Measurements from ENCODE around the gene ADAMTS8. TPM values are rescaled to one million over a fixed set of nuclear protein-coding genes. Genes with fewer than 3 reads are reported as not detected.

The ADAMTS8 gene
- polyA plus RNA-seq, 1 of the 3 experiments (the other 2 are of a cell fraction): not detected

DNA sequence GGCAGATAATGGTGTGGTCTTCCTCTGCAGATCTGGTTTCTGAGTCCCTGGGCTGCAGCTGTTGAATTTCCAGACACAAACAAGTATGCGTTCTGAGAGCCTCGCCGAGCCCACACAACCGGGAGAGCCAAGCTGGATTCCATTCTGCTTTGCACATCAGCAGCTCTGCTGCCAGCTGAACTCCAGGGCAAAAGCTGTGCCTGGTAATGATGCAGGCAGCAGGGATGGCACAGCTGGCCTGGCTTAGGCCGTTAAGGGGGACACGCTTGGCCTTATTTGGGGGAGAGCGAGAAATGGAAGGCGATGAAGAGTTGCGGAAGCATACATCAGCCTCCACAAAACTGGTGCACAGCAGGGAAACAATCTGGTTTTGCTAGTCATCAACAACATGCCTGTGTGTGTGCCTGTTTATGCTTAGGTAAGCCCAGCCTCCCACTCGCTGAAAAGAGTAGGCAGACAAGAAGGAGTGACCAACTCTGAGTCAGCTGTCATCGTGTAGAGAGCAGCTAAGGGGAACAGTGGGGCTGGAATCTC lies 25.1 kb downstream of the ADAMTS8 start (continued):
- TF ChIP-seq, protein P1, sequence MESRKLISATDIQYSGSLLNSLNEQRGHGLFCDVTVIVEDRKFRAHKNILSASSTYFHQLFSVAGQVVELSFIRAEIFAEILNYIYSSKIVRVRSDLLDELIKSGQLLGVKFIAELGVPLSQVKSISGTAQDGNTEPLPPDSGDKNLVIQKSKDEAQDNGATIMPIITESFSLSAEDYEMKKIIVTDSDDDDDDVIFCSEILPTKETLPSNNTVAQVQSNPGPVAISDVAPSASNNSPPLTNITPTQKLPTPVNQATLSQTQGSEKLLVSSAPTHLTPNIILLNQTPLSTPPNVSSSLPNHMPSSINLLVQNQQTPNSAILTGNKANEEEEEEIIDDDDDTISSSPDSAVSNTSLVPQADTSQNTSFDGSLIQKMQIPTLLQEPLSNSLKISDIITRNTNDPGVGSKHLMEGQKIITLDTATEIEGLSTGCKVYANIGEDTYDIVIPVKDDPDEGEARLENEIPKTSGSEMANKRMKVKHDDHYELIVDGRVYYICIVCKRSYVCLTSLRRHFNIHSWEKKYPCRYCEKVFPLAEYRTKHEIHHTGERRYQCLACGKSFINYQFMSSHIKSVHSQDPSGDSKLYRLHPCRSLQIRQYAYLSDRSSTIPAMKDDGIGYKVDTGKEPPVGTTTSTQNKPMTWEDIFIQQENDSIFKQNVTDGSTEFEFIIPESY (IDR thresholded peaks at IDR 0.05; ENCODE audit: borderline replicate concordance, low read depth): no peak
- TF ChIP-seq FOXJ3 (CRISPR knock-in tag; IDR thresholded peaks at IDR 0.05): no peak
- TF ChIP-seq RXRA (IDR thresholded peaks at IDR 0.05; ENCODE audit: borderline replicate concordance, low read depth): no peak
- TF ChIP-seq POLR2AphosphoS5 (IDR thresholded peaks at IDR 0.05; ENCODE audit: low read depth, low read length): no peak
- TF ChIP-seq MEF2A (IDR thresholded peaks at IDR 0.05; ENCODE audit: borderline replicate concordance, low read depth): no peak
- no peak for TF ChIP-seq YY1 (IDR thresholded peaks at IDR 0.05; ENCODE audit: low read depth)
- TF ChIP-seq, protein P2, sequence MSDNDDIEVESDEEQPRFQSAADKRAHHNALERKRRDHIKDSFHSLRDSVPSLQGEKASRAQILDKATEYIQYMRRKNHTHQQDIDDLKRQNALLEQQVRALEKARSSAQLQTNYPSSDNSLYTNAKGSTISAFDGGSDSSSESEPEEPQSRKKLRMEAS (IDR thresholded peaks at IDR 0.05; ENCODE audit: low read depth): no peak; the same call in 1 of the 2 replicates
- no peak for TF ChIP-seq SMC3 (IDR thresholded peaks at IDR 0.05; ENCODE audit: low read depth, low read length)
- TF ChIP-seq, protein P3, sequence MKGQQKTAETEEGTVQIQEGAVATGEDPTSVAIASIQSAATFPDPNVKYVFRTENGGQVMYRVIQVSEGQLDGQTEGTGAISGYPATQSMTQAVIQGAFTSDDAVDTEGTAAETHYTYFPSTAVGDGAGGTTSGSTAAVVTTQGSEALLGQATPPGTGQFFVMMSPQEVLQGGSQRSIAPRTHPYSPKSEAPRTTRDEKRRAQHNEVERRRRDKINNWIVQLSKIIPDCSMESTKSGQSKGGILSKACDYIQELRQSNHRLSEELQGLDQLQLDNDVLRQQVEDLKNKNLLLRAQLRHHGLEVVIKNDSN (IDR thresholded peaks at IDR 0.05; ENCODE audit: borderline replicate concordance, low read depth): no peak
- peak; percentile 35 for TF ChIP-seq JUND (IDR thresholded peaks at IDR 0.05)
- TF ChIP-seq, protein P4, sequence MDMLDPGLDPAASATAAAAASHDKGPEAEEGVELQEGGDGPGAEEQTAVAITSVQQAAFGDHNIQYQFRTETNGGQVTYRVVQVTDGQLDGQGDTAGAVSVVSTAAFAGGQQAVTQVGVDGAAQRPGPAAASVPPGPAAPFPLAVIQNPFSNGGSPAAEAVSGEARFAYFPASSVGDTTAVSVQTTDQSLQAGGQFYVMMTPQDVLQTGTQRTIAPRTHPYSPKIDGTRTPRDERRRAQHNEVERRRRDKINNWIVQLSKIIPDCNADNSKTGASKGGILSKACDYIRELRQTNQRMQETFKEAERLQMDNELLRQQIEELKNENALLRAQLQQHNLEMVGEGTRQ (IDR thresholded peaks at IDR 0.05; ENCODE audit: borderline replicate concordance, low read depth, low read length): no peak
- TF ChIP-seq FOXM1 (IDR thresholded peaks at IDR 0.05; ENCODE audit: low read depth): no peak
- peak; percentile 58; the same call in 1 of the 2 replicates for TF ChIP-seq FOSL2 (IDR thresholded peaks at IDR 0.05; ENCODE audit: borderline replicate concordance, low read depth)
- TF ChIP-seq, protein P5, sequence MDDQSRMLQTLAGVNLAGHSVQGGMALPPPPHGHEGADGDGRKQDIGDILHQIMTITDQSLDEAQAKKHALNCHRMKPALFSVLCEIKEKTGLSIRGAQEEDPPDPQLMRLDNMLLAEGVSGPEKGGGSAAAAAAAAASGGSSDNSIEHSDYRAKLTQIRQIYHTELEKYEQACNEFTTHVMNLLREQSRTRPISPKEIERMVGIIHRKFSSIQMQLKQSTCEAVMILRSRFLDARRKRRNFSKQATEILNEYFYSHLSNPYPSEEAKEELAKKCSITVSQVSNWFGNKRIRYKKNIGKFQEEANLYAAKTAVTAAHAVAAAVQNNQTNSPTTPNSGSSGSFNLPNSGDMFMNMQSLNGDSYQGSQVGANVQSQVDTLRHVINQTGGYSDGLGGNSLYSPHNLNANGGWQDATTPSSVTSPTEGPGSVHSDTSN (IDR thresholded peaks at IDR 0.05): peak; percentile 56
- TF ChIP-seq RCOR1 (IDR thresholded peaks at IDR 0.05; ENCODE audit: low read length): no peak
- TF ChIP-seq EP300 (IDR thresholded peaks at IDR 0.05; ENCODE audit: borderline replicate concordance in 1 of 2, low read depth in 1 of 2, low read length in 1 of 2): no peak; a peak in 1 of 4 replicates

DNA sequence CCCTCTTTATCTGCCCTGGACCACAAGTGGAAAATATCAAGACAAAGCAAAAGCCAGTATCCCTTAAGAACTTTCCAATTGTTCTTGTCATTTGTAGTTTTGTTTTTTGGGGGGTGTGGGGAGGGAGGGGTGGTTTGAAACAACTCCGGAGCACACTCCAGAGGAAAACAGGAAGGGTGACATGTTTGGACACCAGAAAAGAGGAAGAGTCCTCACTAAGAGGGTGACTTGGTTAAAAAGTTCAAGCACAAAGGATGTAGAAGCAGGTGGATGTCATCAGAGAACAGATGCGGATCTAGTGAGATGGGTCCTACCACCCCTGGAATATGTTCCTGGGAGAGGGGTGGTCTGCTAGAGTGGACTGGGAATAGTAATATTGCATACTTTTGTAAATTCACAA lies 25.8 kb downstream of the ADAMTS8 start:
- CTCF ChIA-PET: interaction anchor here (0.6 kb wide), 1 partner anchor 195 kb away, joined by 3 read pairs; no protein-coding TSS in a partner anchor
- TF ChIP-seq, protein P6, sequence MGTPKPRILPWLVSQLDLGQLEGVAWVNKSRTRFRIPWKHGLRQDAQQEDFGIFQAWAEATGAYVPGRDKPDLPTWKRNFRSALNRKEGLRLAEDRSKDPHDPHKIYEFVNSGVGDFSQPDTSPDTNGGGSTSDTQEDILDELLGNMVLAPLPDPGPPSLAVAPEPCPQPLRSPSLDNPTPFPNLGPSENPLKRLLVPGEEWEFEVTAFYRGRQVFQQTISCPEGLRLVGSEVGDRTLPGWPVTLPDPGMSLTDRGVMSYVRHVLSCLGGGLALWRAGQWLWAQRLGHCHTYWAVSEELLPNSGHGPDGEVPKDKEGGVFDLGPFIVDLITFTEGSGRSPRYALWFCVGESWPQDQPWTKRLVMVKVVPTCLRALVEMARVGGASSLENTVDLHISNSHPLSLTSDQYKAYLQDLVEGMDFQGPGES (IDR thresholded peaks at IDR 0.05; ENCODE audit: low read depth, low read length): no peak
- TF ChIP-seq EP300 (IDR thresholded peaks at IDR 0.05; ENCODE audit: borderline replicate concordance in 1 of 2, low read depth in 1 of 2, low read length in 1 of 2) (no peak), SMC3 (IDR thresholded peaks at IDR 0.05; ENCODE audit: low read depth, low read length) (no peak), RXRA (IDR thresholded peaks at IDR 0.05; ENCODE audit: borderline replicate concordance, low read depth) (no peak), NRF1 (IDR thresholded peaks at IDR 0.05; ENCODE audit: low read depth, low read length) (no peak)
- TF ChIP-seq, protein P7, sequence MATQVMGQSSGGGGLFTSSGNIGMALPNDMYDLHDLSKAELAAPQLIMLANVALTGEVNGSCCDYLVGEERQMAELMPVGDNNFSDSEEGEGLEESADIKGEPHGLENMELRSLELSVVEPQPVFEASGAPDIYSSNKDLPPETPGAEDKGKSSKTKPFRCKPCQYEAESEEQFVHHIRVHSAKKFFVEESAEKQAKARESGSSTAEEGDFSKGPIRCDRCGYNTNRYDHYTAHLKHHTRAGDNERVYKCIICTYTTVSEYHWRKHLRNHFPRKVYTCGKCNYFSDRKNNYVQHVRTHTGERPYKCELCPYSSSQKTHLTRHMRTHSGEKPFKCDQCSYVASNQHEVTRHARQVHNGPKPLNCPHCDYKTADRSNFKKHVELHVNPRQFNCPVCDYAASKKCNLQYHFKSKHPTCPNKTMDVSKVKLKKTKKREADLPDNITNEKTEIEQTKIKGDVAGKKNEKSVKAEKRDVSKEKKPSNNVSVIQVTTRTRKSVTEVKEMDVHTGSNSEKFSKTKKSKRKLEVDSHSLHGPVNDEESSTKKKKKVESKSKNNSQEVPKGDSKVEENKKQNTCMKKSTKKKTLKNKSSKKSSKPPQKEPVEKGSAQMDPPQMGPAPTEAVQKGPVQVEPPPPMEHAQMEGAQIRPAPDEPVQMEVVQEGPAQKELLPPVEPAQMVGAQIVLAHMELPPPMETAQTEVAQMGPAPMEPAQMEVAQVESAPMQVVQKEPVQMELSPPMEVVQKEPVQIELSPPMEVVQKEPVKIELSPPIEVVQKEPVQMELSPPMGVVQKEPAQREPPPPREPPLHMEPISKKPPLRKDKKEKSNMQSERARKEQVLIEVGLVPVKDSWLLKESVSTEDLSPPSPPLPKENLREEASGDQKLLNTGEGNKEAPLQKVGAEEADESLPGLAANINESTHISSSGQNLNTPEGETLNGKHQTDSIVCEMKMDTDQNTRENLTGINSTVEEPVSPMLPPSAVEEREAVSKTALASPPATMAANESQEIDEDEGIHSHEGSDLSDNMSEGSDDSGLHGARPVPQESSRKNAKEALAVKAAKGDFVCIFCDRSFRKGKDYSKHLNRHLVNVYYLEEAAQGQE (IDR thresholded peaks at IDR 0.05; ENCODE audit: low read depth, low read length): no peak
- TF ChIP-seq, protein P3 (IDR thresholded peaks at IDR 0.05; ENCODE audit: borderline replicate concordance, low read depth): no peak
- no peaks in the 10 kb centered on the region for H3K79me2 ChIP-seq (ENCODE audit: insufficient read depth)
- no peaks in the 10 kb centered on the region for H3K36me3 ChIP-seq (replicated peaks in 1 of 2; ENCODE audit: control insufficient read depth in 1 of 2, insufficient read depth in 2 of 2, low read length in 1 of 2)
- DNase-seq: no peak
- H3F3A ChIP-seq (replicated peaks; ENCODE audit: insufficient read depth): no peaks in the 10 kb centered on the region
- H4K20me1 ChIP-seq (ENCODE audit: insufficient read depth): no peaks in the 10 kb centered on the region
- peaks cover 9 to 17% of the 10 kb centered on the region in 2 experiments; a peak in 3 of 4 replicates for H3K4me1 ChIP-seq (ENCODE audit: control insufficient read depth in 1 of 2, insufficient read depth in 2 of 2, low read depth in 1 of 2, low read length in 1 of 2)
- no peak overlapping the region for H3K4me3 ChIP-seq (ENCODE audit: low read depth in 2 of 2, low read length in 1 of 2)
- POLR2A ChIA-PET: no interaction called here
- 92% methylated on average over 2 of the region's 2 CpGs for WGBS (ENCODE audit: low lambda C conversion rate)
- H3K27ac ChIP-seq (ENCODE audit: low read depth in 2 of 2, low read length in 1 of 2): peak overlapping the region in 1 of 2 experiments; percentile 40; a peak in 1 of 4 replicates
- no peak overlapping the region for H2AFZ ChIP-seq (ENCODE audit: low read depth)
- H3K9me3 ChIP-seq: no peaks in the 10 kb centered on the region
- H3K9ac ChIP-seq: no peak overlapping the region
- no peaks in the 10 kb centered on the region; the same call in 1 of the 2 replicates for H3K27me3 ChIP-seq (ENCODE audit: insufficient read depth)
- no peak overlapping the region; the same call in 1 of the 2 replicates for H3K4me2 ChIP-seq
- H3K9me2 ChIP-seq: no peaks in the 10 kb centered on the region
